Choroid plexus epithelial cell (primary cell): ENCODE results near the gene PIGC.

Experiments used
- DNase-seq: peaks from one replicate; pipeline ENCODE4 v3.0.0-alpha.2; 2010; ENCODE audit warnings: low read depth
- H3K4me3 ChIP-seq: 2 replicates; pipeline ENCODE4 v1.5.1; 2011; ENCODE audit warnings: low read depth, mild to moderate bottlenecking, control low read depth, low read length, moderate library complexity
- CTCF ChIP-seq: conservative IDR thresholded peaks from 2 replicates; pipeline ENCODE4 v1.5.1; 2011; ENCODE audit warnings: low read depth, mild to moderate bottlenecking, control low read depth, inconsistent platforms, low read length, moderate library complexity

The PIGC gene

DNA sequence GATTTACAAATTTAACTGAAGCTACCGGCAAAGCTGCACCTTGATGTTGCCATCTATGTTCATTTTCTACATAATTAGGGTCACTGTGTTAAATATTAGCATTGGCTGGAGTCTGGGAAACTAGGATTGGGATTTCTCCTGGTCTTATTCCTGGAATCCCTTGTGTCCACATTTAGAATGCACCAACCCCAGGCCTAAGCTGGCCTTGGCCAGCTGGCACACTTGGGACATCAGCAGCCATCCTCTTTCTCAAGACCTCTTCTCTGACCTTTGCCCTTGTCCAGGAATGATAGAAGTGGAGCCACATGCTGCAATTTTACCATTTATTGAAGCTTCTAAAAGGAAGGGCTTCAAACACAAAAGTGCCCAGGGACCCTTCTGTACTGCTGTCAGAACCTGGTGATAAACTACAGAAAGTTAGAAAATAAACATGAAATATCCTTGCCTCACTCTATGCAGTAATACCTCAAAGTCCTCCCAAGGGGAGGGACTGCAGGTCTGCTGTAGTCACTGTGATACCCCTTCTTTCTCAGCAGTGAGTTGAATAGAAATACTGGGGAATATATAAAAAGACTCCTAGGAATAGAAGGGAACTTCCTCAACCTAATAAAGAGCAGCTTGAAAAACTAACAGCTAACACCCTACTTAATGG, 13.7 kb upstream of the PIGC start:
- no peak for TF ChIP-seq CTCF
- DNase-seq: no peak
- H3K4me3 ChIP-seq: no peak overlapping the region

GRCh38 chr1:172456344-172456769, 12.5 kb upstream of the PIGC start:
- no peak for TF ChIP-seq CTCF
- no peak overlapping the region for H3K4me3 ChIP-seq
- DNase-seq: no peak

GRCh38 chr1:172455451-172455850, 11.6 kb upstream of the PIGC start:
- TF ChIP-seq CTCF: no peak
- no peak for DNase-seq
- no peak overlapping the region for H3K4me3 ChIP-seq

GRCh38 chr1:172453607-172454006, 9.7 kb upstream of the PIGC start:
- no peak overlapping the region for H3K4me3 ChIP-seq
- no peak for DNase-seq
- no peak for TF ChIP-seq CTCF

DNA sequence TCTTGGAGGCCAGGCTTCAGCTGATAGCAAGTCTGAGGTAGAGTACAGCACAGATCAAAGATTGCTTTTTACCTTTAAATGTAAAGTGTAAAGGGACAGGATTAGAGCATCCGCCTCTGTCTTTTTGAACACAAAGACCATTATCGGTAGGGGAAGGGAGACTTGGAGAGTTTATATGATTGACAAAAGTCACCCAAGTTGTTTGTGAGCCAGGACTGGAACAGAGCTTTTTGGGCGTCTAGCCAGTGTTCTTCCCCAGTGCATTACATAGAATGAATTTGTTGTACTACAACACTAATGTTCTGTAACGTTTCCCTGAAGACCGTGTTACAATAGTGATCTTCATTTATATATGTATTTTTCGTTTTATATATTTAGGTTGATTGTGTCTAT, 9.3 kb upstream of the PIGC start:
- H3K4me3 ChIP-seq: no peak overlapping the region
- no peak for TF ChIP-seq CTCF
- no peak for DNase-seq

GRCh38 chr1:172452536-172453152, 8.8 kb upstream of the PIGC start:
- DNase-seq: no peak
- TF ChIP-seq CTCF: no peak
- H3K4me3 ChIP-seq: no peak overlapping the region

DNA sequence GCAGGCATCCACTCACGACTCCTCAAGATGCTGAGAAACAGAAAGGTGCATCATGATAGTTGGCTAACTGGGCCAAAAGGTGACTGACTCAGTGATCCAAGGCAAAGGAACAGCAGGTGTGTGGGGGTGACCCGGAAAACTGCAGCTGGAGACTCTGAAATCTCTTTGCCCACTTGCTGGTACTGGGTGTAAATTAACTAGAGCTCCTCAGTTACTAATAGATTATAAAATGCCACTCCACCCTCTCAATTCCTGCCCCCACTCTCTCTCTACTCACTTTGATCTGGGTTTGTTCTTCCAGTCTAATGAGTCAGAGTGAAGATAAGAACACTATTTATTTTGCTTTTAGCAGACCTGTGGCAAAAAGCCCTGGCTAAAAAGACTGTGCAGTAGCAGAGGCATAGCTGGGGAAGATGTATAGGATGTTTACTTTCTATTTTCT, 7.2 kb upstream of the PIGC start:
- no peak overlapping the region for H3K4me3 ChIP-seq
- TF ChIP-seq CTCF: no peak
- DNase-seq: peak; percentile 67
